ENCODE data around the gene AQP6. TPM values are rescaled to one million over a fixed set of nuclear protein-coding genes. Genes with fewer than 3 reads are reported as not detected.

Gene AQP6
- total and polyA plus RNA-seq, 2 donors (not counting 3 experiments of a cell fraction or from before 2014, with no cell fraction given), result 0.04 TPM; not detected in 1

GRCh38 chr12:50013361-50014147, 40.8 kb downstream of the AQP6 start:
- intact Hi-C loops (cut with micrococcal nuclease), result no loop called here
- no peak overlapping the region for H3K4me2 ChIP-seq (ENCODE audit: insufficient read depth, low read length)
- no peak for DNase-seq (ENCODE audit: low read depth, low spot score)
- dilution Hi-C loops (cut with MboI; ENCODE audit: extremely low pct_ligation_motif_present, low sequenced_read_pairs), result no loop called here
- H3K27ac ChIP-seq (ENCODE audit: insufficient read depth, low read depth, low read length), result no peak overlapping the region
- H3K27me3 ChIP-seq (ENCODE audit: control insufficient read depth in 2 of 2, insufficient read depth in 2 of 2, low read length in 2 of 2), result no peaks in the 10 kb centered on the region
- H3K79me2 ChIP-seq (ENCODE audit: control insufficient read depth, insufficient read depth, low read length), result peaks cover 51% of the 10 kb centered on the region
- POLR2A ChIA-PET, result no interaction called here
- no peak overlapping the region for H3K9ac ChIP-seq (replicated peaks; ENCODE audit: extremely low read depth, insufficient read depth, low read length)
- TF ChIP-seq MAX (IDR thresholded peaks at IDR 0.05; ENCODE audit: insufficient read depth, insufficient read length) (no peak), GATA2 (IDR thresholded peaks at IDR 0.05; ENCODE audit: insufficient read depth, insufficient read length, low read depth, low read length) (no peak), JUN (IDR thresholded peaks at IDR 0.05; ENCODE audit: borderline replicate concordance, insufficient read depth, insufficient read length, low read depth) (no peak), FOS (IDR thresholded peaks at IDR 0.05; ENCODE audit: borderline replicate concordance, insufficient read depth, low read length) (no peak), POLR2AphosphoS5 (IDR thresholded peaks at IDR 0.05; ENCODE audit: insufficient read depth, low read depth, low read length) (no peak), CTCF (IDR thresholded peaks at IDR 0.05; ENCODE audit: extremely low read depth in 1 of 2, insufficient read depth in 1 of 2, low read depth in 1 of 2, low read length in 2 of 2) (no peak), POLR2A (IDR thresholded peaks at IDR 0.05; ENCODE audit: low read depth, low read length) (no peak), MYC (IDR thresholded peaks at IDR 0.05; ENCODE audit: low read depth, low read length) (no peak), EZH2 (IDR thresholded peaks at IDR 0.05; ENCODE audit: borderline replicate concordance, low read depth, low read length, severe bottlenecking) (no peak)
- H3K9me3 ChIP-seq (replicated peaks; ENCODE audit: control insufficient read depth, insufficient read depth, low read length), result no peaks in the 10 kb centered on the region
- FAIRE-seq, result no peak
- BruUV-seq (replicated peaks), result no TSS peak
- H4K20me1 ChIP-seq (replicated peaks; ENCODE audit: control insufficient read depth, extremely low read depth, insufficient read depth, low read length), result no peaks in the 10 kb centered on the region
- no peak overlapping the region for H2AFZ ChIP-seq (ENCODE audit: low read depth, low read length)
- H3K4me3 ChIP-seq (replicated peaks in 1 of 3; ENCODE audit: insufficient read depth in 1 of 3, low read depth in 1 of 3, low read length in 3 of 3), result no peak overlapping the region
- H3K36me3 ChIP-seq (ENCODE audit: control insufficient read depth in 2 of 2, extremely low read depth in 1 of 2, insufficient read depth in 2 of 2, low read length in 2 of 2), result peaks cover 0 to 3% of the 10 kb centered on the region in 2 experiments
- H3K9me1 ChIP-seq (replicated peaks; ENCODE audit: control insufficient read depth, extremely low read depth, insufficient read depth, low read length), result no peaks in the 10 kb centered on the region
- peaks cover 7% of the 10 kb centered on the region for H3K4me1 ChIP-seq (ENCODE audit: control insufficient read depth, extremely low read depth, insufficient read depth, low read length)
- CTCF ChIA-PET, result interaction anchor here (1.2 to 1.7 kb wide), 4 partner anchors 11 to 666 kb away, joined by 3 to 5 read pairs (median 4); no protein-coding TSS in a partner anchor

Measured in endothelial cell of umbilical vein (primary cell).